GM06990 (cell line): ENCODE data around the gene ADAMTS12.

Experiments used
- DNase-seq: peaks from one replicate; pipeline ENCODE4 v3.0.0-alpha.2; 2011; ENCODE audit not compliant: insufficient read length; ENCODE audit errors: extremely low read depth
- H3K27me3 ChIP-seq: replicated peaks from 2 replicates; pipeline ENCODE4 v1.6.0; 2011; ENCODE audit warnings: low read length; ENCODE audit not compliant: control insufficient read depth, insufficient read depth
- H3K36me3 ChIP-seq: 2 replicates; pipeline ENCODE4 v1.5.1; 2011; ENCODE audit warnings: low read length; ENCODE audit not compliant: control insufficient read depth, insufficient read depth
- H3K4me3 ChIP-seq: replicated peaks from 2 replicates; pipeline ENCODE4 v1.5.1; 2011; ENCODE audit warnings: low read depth, mild to moderate bottlenecking, control low read depth, low read length
- CTCF ChIP-seq: IDR thresholded peaks from 2 replicates; pipeline ENCODE4 v1.5.1; 2011; ENCODE audit warnings: low read length, control low read depth, mild to moderate bottlenecking, inconsistent platforms; ENCODE audit not compliant: insufficient read depth, poor library complexity, severe bottlenecking

Gene ADAMTS12

DNA sequence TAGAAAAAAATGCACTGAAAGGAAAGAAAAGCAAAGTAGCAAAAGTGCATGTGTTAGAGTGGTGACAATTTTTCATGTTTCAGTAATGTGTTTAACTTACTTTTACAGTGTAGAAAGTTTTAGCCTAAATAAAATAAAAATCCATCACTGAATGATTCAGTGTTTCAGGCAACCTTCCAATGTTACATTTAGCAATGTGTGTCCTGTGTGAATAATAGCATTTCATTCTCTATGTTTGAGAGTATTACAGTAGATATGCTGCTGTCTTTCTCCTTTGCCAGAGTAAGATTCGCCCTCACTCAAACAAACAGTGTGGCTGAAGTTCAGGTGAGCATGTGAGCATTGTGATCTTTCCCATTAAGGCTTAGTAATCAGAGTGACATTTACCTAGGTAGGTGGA is 279.9 kb downstream of the ADAMTS12 start:
- Histone ChIP-seq H3K36me3 (peaks cover 4% of the 10 kb centered on the region), H3K27me3 (no peaks in the 10 kb centered on the region), H3K4me3 (no peak overlapping the region)
- no peak for DNase-seq
- no peak for TF ChIP-seq CTCF

DNA sequence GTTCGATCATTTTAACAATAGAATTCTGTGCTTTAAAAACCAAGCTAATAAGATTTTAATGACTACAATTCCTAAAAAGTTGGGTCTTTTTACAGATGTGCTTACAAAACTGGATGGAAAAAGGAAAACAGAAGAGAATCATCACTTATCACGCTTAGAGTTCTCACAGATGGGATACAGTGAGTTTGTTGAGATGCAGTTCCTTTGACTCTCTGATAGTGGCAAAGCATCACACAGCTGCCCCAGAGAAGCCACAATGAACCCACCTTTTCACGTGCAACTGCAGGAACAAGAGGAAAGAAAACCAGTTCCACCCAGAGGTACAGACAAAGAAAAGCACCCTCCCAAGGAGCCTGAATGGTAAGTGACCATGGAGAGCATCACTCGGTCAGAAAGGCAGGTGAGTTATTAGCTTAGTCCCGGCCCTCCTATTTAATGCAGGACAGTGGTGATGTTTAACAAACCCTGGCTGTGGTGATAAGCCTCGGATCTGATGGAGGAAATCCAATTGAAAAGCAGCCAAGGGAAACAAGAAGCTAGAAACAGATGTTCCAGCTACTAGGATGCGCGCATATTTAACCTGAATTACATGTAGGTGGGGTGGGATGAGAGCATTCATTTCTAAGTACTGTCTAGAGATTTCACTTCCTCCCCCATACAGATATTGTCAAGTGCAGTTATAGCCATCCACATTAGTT is 283.3 kb downstream of the ADAMTS12 start:
- no peak for TF ChIP-seq CTCF
- DNase-seq, result no peak
- Histone ChIP-seq H3K36me3 (peaks cover 2% of the 10 kb centered on the region), H3K27me3 (no peaks in the 10 kb centered on the region), H3K4me3 (no peak overlapping the region)

DNA sequence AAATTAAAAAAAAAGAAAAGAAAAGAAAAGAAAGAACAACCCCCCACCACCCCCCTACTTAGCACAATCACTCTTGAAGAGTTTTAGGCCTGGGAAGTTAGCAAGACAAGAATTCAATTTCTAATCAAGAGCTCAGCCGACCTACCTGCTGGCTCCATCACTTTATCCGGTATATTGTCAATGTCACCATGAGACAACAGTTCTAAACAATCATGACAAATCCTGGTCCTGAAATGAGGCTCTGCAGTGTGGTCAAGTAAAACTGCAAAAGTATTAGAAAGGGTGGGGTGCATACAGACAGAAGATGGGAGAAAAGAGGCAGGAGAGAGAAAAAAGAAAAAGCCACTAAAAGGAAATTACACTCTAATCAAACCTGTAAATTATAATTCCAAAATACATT is 287.3 kb downstream of the ADAMTS12 start:
- Histone ChIP-seq H3K27me3 (no peaks in the 10 kb centered on the region), H3K4me3 (no peak overlapping the region), H3K36me3 (no peaks in the 10 kb centered on the region)
- TF ChIP-seq CTCF, result no peak
- no peak for DNase-seq

DNA sequence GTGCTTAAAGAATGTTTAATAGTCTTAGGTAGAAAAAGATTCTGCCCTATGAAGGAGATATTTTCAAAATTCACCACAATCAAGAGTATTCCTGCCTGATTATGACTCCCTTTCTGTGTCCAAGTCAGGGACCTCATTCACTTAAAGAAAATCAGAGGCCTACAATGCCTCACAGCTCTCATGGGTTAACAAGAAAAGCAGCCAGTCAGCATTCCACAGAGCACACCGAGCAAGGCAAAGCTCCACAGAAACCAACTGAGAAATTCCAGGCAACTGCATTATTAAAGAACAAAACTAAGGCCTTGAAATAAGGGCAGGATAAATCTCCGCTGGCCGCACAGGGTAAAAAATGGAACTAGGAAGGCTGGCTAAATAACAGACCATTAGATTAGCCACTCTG is 289.9 kb downstream of the ADAMTS12 start:
- no peaks in the 10 kb centered on the region for H3K36me3 ChIP-seq
- H3K27me3 ChIP-seq, result no peaks in the 10 kb centered on the region
- DNase-seq, result no peak
- no peak overlapping the region for H3K4me3 ChIP-seq
- no peak for TF ChIP-seq CTCF

- no peak for TF ChIP-seq CTCF
- no peaks in the 10 kb centered on the region for H3K36me3 ChIP-seq
- H3K4me3 ChIP-seq, result no peak overlapping the region
- no peaks in the 10 kb centered on the region for H3K27me3 ChIP-seq
- DNase-seq, result no peak
These were observed 296.5 kb downstream of the ADAMTS12 start for GRCh38 chr5:33595303-33595702.

- Histone ChIP-seq H3K4me3 (no peak overlapping the region), H3K36me3 (no peaks in the 10 kb centered on the region), H3K27me3 (no peaks in the 10 kb centered on the region)
- no peak for TF ChIP-seq CTCF
- DNase-seq, result no peak
These were observed 297.8 kb downstream of the ADAMTS12 start for GRCh38 chr5:33594006-33594405.
